Right lobe of liver (tissue), 6 donors: ENCODE results near the gene DOK4. TPM values are rescaled to one million over a fixed set of nuclear protein-coding genes. Genes with fewer than 3 reads are reported as not detected.
A peak's percentile ranks its signal among the peaks of the same experiment; 100 is the strongest.

ENCODE experiments used
- ATAC-seq, 4 donors: fragments of 200-7000 bp; cut with Tn5 transposase; one replicate each; pipeline ENCODE4 v1.9.1; 2020; ENCODE audit warnings: mild to moderate bottlenecking in 4 of 4, moderate library complexity in 4 of 4
- DNase-seq, 3 donors: peaks; one replicate each; pipeline ENCODE4 v3.0.0-alpha.2; 2020
- H3K27ac ChIP-seq, 3 donors: fragments of 200-600 bp; one replicate each; pipeline ENCODE4 v1.8.0; 2022
- H3K27me3 ChIP-seq, 2 donors: fragments of 200-600 bp; one replicate each; pipeline ENCODE4 v1.8.0; 2022
- H3K36me3 ChIP-seq, 4 donors: fragments of 200-600 bp; sonication (generic) in 1 of 4; one replicate each; pipeline versions ENCODE4 v1.5.1 to v1.8.0; 2017 to 2022; ENCODE audit warnings: control low read depth in 1 of 4
- H3K4me1 ChIP-seq, 4 donors: fragments of 200-600 bp; sonication (generic) in 1 of 4; one replicate each; pipeline versions ENCODE4 v1.5.1 to v1.8.0; 2017 to 2022; ENCODE audit warnings: control low read depth in 1 of 4
- H3K4me3 ChIP-seq, 3 donors: fragments of 200-600 bp; one replicate each; pipeline ENCODE4 v1.8.0; 2022
- H3K9me3 ChIP-seq, 4 donors: fragments of 200-600 bp; sonication (generic) in 1 of 4; one replicate each; pipeline versions ENCODE4 v1.5.1 to v1.8.0; 2017 to 2022; ENCODE audit warnings: control low read depth in 1 of 4
- CTCF ChIP-seq, 4 donors: fragments of 200-600 bp in 3 of 4; fragments of 450-650 bp in 1 of 4; IDR thresholded peaks; one replicate each; pipeline versions ENCODE4 v1.5.1 to v1.8.0; 2016 to 2022; ENCODE audit warnings: antibody characterized with exemption in 4 of 4, mild to moderate bottlenecking in 2 of 4
- POLR2A ChIP-seq: fragments of 450-650 bp; IDR thresholded peaks from one replicate; pipeline ENCODE4 v1.6.1; 2017; ENCODE audit warnings: antibody characterized with exemption, mild to moderate bottlenecking
- WGBS: methylation state at CpG from one replicate; pipeline ENCODE4 v1.1.6; 2018; ENCODE audit warnings: low coverage, low lambda C conversion rate; ENCODE audit not compliant: insufficient coverage; ENCODE audit errors: missing lambda C conversion rate; 5-methylcytosine and 5-hydroxymethylcytosine counted together
- intact Hi-C, 2 donors: fragments of 100-400 bp; cut with DNase I; formaldehyde crosslinking; loops; one replicate each; pipeline versions ENCODE4 v1.11.2 to v1.14.1; 2022
- total RNA-seq, 6 experiments: library from RNA; depleted of rRNA in 2 of 6; stranded (reverse); fragments of >200 nt in 2 of 6; fragmentation: NEBNext Ultra II Directional in 3 of 6; extraction: Animal tissue kit (Norgen Biotek cat#: 25700) in 3 of 6; gene quantifications; one replicate each; pipeline versions ENCODE4 v1.1.0 to v1.2.4, GENCODE V29; 2016 to 2023
- donor health status: DM: no; HTN: yes; CAD: no.
- donor health status: DM: no; HTN: no; CAD: no.
- donor health status: DM: no; HTN: no; CAD: no.
- donor health status: DM: no; HTN: yes; CAD: no.
- donor health status: DM: no; HTN: yes; CAD: no.

Gene DOK4
- total RNA-seq, 6 experiments from 2014 or later, result 20.0 to 62.1 (median 36.7) TPM

- TF ChIP-seq CTCF (IDR thresholded peaks at IDR 0.05) (no peak), POLR2A (no peak)
- Histone ChIP-seq H3K9me3 (no peaks in the 10 kb centered on the region), H3K4me1 (peaks cover 0 to 9% (median 0%) of the 10 kb centered on the region in 4 donors), H3K4me3 (no peak overlapping the region), H3K27me3 (no peaks in the 10 kb centered on the region), H3K36me3 (no peaks in the 10 kb centered on the region), H3K27ac (no peak overlapping the region)
- ATAC-seq, result no peak
- intact Hi-C loops, result loop anchor here (10.0 kb wide), 5 partner anchors 50 to 210 kb away; partner anchors contain the start of gene POLR2C (in 1 of the 2)
- DNase-seq, result no peak
- no CpG with 5 or more reads among the region's 4 CpGs for WGBS
Observed at GRCh38 chr16:57514371-57514770, 28.1 kb upstream of the DOK4 start.

GRCh38 chr16:57513371-57514102 lies 27.2 kb upstream of the DOK4 start:
- Histone ChIP-seq H3K4me1 (peaks cover 0 to 5% (median 0%) of the 10 kb centered on the region in 4 donors), H3K27ac (no peak overlapping the region), H3K4me3 (no peak overlapping the region), H3K27me3 (no peaks in the 10 kb centered on the region), H3K36me3 (no peaks in the 10 kb centered on the region), H3K9me3 (no peaks in the 10 kb centered on the region)
- DNase-seq (peak in 1 of 3 donors; percentile 18), ATAC-seq (no peak)
- no peak for TF ChIP-seq CTCF (IDR thresholded peaks at IDR 0.05)
- TF ChIP-seq POLR2A, result no peak
- WGBS, result 91% methylated on average over 5 of the region's 14 CpGs
- intact Hi-C loops, result loop anchor here (10.0 kb wide), 5 partner anchors 49 to 209 kb away; partner anchors contain the start of gene POLR2C (in 1 of the 2)

DNA sequence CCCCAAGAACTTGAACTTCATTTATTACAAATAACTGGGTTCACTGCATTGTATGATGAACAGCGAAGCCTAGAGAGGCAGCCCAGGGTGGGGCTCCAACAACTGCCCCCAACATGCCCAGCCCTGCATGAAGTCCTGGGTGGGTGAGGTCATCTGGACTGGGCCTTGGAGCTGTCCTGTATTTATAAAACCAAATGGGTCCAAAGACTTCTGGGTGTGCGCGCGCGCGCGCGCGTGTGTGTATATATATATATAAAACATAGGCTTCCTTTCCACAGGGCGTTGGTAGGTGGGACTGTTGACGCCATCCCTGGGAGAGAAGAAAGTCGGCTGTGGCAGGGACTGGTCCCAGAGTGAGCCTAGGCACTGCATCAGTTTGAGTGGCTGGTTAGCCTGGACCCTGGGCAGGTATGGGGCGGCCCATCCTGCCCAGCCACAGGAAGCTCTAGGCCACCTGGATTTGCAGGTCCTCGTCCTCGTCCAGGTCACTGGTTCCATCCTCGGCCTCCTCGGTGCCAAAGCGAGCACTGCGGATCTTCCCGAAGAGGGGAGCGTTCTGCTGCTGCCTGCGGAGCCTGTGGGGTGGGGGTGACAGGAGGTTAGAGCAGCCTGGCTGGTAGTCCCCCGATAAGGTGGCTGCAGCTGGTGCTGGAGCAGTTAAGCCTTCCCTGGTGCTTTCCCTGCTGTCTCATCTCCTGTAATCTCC lies 26.2 kb upstream of the DOK4 start:
- Histone ChIP-seq H3K27me3 (no peaks in the 10 kb centered on the region), H3K4me1 (peaks cover 0 to 5% (median 0%) of the 10 kb centered on the region in 4 donors), H3K27ac (no peak overlapping the region), H3K36me3 (no peaks in the 10 kb centered on the region), H3K9me3 (no peaks in the 10 kb centered on the region), H3K4me3 (no peak overlapping the region)
- ATAC-seq (no peak), DNase-seq (peak in 1 of 3 donors; percentile 48)
- TF ChIP-seq CTCF (IDR thresholded peaks at IDR 0.05) (no peak), POLR2A (no peak)
- intact Hi-C loops, result loop anchor here (10.0 kb wide), 5 partner anchors 48 to 208 kb away; partner anchors contain the start of gene POLR2C (in 1 of the 2)
- WGBS, result 99% methylated on average over 14 of the region's 23 CpGs

DNA sequence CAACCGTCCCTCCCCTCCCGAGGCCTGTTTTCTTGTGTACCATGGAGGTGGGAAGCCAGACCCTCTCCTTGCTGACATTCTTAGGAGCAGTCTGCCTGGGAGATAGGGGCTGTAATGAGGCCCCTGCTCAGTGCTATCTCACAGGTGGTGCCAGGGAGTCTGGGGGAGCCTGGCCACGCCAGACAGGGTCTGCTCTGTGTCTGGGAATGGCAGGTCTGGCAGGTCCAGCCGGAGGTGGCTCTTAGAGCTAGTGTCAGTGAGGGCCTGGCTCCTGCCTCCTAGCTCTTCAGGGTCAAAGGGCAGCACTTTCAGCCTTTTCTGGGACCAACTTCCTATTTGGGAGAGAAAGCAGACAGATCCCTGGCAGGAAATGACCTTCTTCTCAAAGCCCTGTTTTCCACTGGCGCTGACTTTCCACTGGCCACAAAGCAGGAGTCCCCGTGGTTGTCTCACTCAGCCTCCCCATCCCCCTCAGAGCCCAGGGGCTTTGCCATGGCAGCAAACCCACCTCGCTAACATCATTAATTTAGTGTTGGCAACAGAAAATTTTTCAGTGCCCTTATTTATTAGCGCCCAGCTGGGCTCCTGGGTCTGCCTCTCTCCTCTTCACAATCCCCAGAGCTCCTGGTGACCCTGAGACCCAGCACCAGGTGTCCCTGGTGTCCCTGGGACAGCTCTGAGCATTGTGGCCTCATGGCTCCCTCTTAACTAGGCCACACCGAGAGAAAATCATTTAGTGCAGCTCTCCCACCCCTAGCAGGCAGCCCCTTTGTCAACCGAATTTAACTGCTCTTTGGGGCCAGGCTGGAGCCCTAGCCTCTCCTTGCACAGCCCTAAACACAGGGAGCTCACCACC lies 24.0 kb upstream of the DOK4 start:
- ATAC-seq, result peak in 3 of 4 donors; percentile 33 to 52 (median 40)
- 51% methylated on average over 4 of the region's 10 CpGs for WGBS
- intact Hi-C loops, result loop anchor here (10.0 kb wide), 5 partner anchors 45 to 205 kb away; partner anchors contain the start of gene POLR2C (in 1 of the 2)

More for the DNA sequence above, 24.0 kb upstream of the DOK4 start:
- TF ChIP-seq CTCF (IDR thresholded peaks at IDR 0.05) (no peak), POLR2A (no peak)
- Histone ChIP-seq H3K4me3 (no peak overlapping the region), H3K9me3 (no peaks in the 10 kb centered on the region), H3K27ac (no peak overlapping the region), H3K36me3 (no peaks in the 10 kb centered on the region), H3K27me3 (no peaks in the 10 kb centered on the region), H3K4me1 (peaks cover 0 to 5% (median 0%) of the 10 kb centered on the region in 4 donors)
- DNase-seq, result peak in 1 of 3 donors; percentile 53
